ENCODE measurements around the gene ZNF205. TPM values are rescaled to one million over a fixed set of nuclear protein-coding genes. Genes with fewer than 3 reads are reported as not detected.

Gene ZNF205
- total and polyA plus RNA-seq, 9 of the 15 experiments (the other 6 are each of a cell fraction or from before 2014, with no cell fraction given): 2.4 to 11.8 (median 5.1) TPM; not detected in 2

DNA sequence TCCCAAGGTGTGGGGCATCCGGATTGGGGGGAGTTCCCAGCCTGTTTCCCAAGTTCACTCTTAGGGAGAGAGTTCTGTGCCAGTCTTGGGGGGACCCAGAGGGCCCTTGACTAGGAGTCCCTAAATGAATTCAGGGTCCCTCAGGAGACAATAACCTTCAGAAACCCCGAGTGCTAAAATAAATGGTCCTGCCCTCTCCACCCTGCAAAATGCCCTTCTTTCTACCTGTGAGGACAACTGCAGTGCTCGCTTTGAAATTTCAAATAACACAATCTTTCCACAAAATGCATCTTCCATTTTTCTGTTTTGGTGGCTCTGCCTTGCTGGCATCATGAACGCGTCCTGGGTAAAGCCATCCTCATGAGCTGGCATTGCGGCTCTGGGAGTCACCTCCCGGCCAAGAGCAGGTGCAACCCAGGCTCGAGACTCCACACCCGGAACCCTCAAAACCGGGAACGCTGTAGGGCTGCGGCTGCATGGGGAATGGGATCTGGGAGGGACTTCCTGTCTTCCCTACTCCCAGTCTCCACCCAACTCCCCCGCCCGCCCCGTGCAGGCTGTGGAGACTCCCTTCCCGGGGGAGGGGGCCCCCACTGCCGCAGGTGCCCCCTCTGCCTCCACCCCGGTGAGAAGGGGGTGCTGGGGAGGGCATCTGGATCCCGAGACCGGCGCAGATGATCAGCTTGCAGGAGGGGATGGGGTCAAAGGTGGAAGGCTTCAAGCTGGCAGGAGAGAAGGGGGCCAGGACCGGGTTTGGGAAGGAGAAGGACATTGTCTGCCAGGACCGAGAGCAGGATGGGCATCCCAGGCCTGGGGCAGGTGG lies at the start of gene ZNF205 (continued):
- TF ChIP-seq, protein P1, sequence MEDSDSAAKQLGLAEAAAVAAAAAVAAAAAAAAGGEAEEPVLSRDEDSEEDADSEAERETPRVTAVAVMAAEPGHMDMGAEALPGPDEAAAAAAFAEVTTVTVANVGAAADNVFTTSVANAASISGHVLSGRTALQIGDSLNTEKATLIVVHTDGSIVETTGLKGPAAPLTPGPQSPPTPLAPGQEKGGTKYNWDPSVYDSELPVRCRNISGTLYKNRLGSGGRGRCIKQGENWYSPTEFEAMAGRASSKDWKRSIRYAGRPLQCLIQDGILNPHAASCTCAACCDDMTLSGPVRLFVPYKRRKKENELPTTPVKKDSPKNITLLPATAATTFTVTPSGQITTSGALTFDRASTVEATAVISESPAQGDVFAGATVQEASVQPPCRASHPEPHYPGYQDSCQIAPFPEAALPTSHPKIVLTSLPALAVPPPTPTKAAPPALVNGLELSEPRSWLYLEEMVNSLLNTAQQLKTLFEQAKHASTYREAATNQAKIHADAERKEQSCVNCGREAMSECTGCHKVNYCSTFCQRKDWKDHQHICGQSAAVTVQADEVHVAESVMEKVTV (CRISPR knock-in tag; IDR thresholded peaks at IDR 0.05): no peak
- no peak for TF ChIP-seq MCM3 (IDR thresholded peaks at IDR 0.05)
- no peak for TF ChIP-seq FOS (IDR thresholded peaks at IDR 0.05; ENCODE audit: extremely low read depth, insufficient read length)
- TF ChIP-seq, protein P2, sequence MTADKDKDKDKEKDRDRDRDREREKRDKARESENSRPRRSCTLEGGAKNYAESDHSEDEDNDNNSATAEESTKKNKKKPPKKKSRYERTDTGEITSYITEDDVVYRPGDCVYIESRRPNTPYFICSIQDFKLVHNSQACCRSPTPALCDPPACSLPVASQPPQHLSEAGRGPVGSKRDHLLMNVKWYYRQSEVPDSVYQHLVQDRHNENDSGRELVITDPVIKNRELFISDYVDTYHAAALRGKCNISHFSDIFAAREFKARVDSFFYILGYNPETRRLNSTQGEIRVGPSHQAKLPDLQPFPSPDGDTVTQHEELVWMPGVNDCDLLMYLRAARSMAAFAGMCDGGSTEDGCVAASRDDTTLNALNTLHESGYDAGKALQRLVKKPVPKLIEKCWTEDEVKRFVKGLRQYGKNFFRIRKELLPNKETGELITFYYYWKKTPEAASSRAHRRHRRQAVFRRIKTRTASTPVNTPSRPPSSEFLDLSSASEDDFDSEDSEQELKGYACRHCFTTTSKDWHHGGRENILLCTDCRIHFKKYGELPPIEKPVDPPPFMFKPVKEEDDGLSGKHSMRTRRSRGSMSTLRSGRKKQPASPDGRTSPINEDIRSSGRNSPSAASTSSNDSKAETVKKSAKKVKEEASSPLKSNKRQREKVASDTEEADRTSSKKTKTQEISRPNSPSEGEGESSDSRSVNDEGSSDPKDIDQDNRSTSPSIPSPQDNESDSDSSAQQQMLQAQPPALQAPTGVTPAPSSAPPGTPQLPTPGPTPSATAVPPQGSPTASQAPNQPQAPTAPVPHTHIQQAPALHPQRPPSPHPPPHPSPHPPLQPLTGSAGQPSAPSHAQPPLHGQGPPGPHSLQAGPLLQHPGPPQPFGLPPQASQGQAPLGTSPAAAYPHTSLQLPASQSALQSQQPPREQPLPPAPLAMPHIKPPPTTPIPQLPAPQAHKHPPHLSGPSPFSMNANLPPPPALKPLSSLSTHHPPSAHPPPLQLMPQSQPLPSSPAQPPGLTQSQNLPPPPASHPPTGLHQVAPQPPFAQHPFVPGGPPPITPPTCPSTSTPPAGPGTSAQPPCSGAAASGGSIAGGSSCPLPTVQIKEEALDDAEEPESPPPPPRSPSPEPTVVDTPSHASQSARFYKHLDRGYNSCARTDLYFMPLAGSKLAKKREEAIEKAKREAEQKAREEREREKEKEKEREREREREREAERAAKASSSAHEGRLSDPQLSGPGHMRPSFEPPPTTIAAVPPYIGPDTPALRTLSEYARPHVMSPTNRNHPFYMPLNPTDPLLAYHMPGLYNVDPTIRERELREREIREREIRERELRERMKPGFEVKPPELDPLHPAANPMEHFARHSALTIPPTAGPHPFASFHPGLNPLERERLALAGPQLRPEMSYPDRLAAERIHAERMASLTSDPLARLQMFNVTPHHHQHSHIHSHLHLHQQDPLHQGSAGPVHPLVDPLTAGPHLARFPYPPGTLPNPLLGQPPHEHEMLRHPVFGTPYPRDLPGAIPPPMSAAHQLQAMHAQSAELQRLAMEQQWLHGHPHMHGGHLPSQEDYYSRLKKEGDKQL (CRISPR knock-in tag; IDR thresholded peaks at IDR 0.05; ENCODE audit: borderline replicate concordance): no peak
- TF ChIP-seq, protein P3, sequence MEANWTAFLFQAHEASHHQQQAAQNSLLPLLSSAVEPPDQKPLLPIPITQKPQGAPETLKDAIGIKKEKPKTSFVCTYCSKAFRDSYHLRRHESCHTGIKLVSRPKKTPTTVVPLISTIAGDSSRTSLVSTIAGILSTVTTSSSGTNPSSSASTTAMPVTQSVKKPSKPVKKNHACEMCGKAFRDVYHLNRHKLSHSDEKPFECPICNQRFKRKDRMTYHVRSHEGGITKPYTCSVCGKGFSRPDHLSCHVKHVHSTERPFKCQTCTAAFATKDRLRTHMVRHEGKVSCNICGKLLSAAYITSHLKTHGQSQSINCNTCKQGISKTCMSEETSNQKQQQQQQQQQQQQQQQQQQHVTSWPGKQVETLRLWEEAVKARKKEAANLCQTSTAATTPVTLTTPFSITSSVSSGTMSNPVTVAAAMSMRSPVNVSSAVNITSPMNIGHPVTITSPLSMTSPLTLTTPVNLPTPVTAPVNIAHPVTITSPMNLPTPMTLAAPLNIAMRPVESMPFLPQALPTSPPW (CRISPR knock-in tag; IDR thresholded peaks at IDR 0.05): peak; percentile 87
- TF ChIP-seq PTBP1 (IDR thresholded peaks at IDR 0.05; ENCODE audit: low read depth, low read length): no peak
- no peak for TF ChIP-seq PHTF2 (CRISPR knock-in tag; IDR thresholded peaks at IDR 0.05)
- peak; percentile 54 for TF ChIP-seq SUPT5H (IDR thresholded peaks at IDR 0.05)
- TF ChIP-seq, protein P4, sequence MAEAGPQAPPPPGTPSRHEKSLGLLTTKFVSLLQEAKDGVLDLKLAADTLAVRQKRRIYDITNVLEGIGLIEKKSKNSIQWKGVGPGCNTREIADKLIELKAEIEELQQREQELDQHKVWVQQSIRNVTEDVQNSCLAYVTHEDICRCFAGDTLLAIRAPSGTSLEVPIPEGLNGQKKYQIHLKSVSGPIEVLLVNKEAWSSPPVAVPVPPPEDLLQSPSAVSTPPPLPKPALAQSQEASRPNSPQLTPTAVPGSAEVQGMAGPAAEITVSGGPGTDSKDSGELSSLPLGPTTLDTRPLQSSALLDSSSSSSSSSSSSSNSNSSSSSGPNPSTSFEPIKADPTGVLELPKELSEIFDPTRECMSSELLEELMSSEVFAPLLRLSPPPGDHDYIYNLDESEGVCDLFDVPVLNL (CRISPR knock-in tag; IDR thresholded peaks at IDR 0.05; ENCODE audit: low read depth): no peak
- TF ChIP-seq, protein P5, sequence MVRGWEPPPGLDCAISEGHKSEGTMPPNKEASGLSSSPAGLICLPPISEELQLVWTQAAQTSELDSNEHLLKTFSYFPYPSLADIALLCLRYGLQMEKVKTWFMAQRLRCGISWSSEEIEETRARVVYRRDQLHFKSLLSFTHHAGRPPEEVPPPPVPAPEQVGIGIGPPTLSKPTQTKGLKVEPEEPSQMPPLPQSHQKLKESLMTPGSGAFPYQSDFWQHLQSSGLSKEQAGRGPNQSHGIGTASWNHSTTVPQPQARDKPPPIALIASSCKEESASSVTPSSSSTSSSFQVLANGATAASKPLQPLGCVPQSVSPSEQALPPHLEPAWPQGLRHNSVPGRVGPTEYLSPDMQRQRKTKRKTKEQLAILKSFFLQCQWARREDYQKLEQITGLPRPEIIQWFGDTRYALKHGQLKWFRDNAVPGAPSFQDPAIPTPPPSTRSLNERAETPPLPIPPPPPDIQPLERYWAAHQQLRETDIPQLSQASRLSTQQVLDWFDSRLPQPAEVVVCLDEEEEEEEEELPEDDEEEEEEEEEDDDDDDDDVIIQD (CRISPR knock-in tag; IDR thresholded peaks at IDR 0.05): no peak
- no peak for TF ChIP-seq MAFK (IDR thresholded peaks at IDR 0.05; ENCODE audit: low read length)
- TF ChIP-seq, protein P6, sequence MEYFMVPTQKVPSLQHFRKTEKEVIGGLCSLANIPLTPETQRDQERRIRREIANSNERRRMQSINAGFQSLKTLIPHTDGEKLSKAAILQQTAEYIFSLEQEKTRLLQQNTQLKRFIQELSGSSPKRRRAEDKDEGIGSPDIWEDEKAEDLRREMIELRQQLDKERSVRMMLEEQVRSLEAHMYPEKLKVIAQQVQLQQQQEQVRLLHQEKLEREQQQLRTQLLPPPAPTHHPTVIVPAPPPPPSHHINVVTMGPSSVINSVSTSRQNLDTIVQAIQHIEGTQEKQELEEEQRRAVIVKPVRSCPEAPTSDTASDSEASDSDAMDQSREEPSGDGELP (CRISPR knock-in tag; IDR thresholded peaks at IDR 0.05; ENCODE audit: borderline replicate concordance): peak; percentile 63; the same call in 1 of the 2 replicates
- no peak; the same call in 1 of the 2 replicates for TF ChIP-seq ZKSCAN1 (IDR thresholded peaks at IDR 0.05; ENCODE audit: low read depth, low read length)
- peak; percentile 50; the same call in 1 of the 2 replicates for TF ChIP-seq POLR2A (conservative IDR thresholded peaks at IDR 0.05)
- no peak for TF ChIP-seq HOXB6 (CRISPR knock-in tag; IDR thresholded peaks at IDR 0.05; ENCODE audit: borderline replicate concordance)
